ENCODE measurements around the gene PDE5A.

- TF ChIP-seq, protein P1, sequence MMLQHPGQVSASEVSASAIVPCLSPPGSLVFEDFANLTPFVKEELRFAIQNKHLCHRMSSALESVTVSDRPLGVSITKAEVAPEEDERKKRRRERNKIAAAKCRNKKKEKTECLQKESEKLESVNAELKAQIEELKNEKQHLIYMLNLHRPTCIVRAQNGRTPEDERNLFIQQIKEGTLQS (IDR thresholded peaks at IDR 0.05), result no peak
- TF ChIP-seq, protein P2, sequence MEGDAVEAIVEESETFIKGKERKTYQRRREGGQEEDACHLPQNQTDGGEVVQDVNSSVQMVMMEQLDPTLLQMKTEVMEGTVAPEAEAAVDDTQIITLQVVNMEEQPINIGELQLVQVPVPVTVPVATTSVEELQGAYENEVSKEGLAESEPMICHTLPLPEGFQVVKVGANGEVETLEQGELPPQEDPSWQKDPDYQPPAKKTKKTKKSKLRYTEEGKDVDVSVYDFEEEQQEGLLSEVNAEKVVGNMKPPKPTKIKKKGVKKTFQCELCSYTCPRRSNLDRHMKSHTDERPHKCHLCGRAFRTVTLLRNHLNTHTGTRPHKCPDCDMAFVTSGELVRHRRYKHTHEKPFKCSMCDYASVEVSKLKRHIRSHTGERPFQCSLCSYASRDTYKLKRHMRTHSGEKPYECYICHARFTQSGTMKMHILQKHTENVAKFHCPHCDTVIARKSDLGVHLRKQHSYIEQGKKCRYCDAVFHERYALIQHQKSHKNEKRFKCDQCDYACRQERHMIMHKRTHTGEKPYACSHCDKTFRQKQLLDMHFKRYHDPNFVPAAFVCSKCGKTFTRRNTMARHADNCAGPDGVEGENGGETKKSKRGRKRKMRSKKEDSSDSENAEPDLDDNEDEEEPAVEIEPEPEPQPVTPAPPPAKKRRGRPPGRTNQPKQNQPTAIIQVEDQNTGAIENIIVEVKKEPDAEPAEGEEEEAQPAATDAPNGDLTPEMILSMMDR (IDR thresholded peaks at IDR 0.05 in 2 of 3, conservative IDR thresholded peaks at IDR 0.05 in 1 of 3; ENCODE audit: borderline replicate concordance in 1 of 3, insufficient read depth in 1 of 3, low read depth in 2 of 3, low read length in 2 of 3), result no peak
- no peak for TF ChIP-seq EGR1 (IDR thresholded peaks at IDR 0.05; ENCODE audit: low read depth)
- TF ChIP-seq JUND (IDR thresholded peaks at IDR 0.05), result no peak
- TF ChIP-seq POLR2A (IDR thresholded peaks at IDR 0.05; ENCODE audit: borderline replicate concordance, extremely low read depth, insufficient read depth, insufficient read length), result no peak
- TF ChIP-seq ZNF274 (IDR thresholded peaks at IDR 0.05; ENCODE audit: low read depth, low read length), result no peak
- no peak for TF ChIP-seq REST (IDR thresholded peaks at IDR 0.05; ENCODE audit: low read depth)
- no peak for TF ChIP-seq SP1 (IDR thresholded peaks at IDR 0.05; ENCODE audit: low read depth)
- TF ChIP-seq EZH2 (IDR thresholded peaks at IDR 0.05), result no peak
- no peak for TF ChIP-seq RAD21 (IDR thresholded peaks at IDR 0.05; ENCODE audit: low read depth)
- no peak for TF ChIP-seq SRF (IDR thresholded peaks at IDR 0.05; ENCODE audit: low read depth)
Measured at GRCh38 chr4:119479835-119480234, 148.8 kb downstream of the PDE5A start.
